Neutrophil (primary cell): Measurements from ENCODE around the gene DUSP7.

Experiments used
- H3K27ac ChIP-seq: fragments of 200-600 bp; sonication (generic); 2 replicates; pipeline ENCODE4 v1.5.1; 2016; ENCODE audit warnings: mild to moderate bottlenecking, moderate library complexity
- H3K27me3 ChIP-seq: fragments of 200-600 bp; sonication (generic); 2 replicates; pipeline ENCODE4 v1.6.0; 2016; ENCODE audit warnings: mild to moderate bottlenecking
- H3K36me3 ChIP-seq: fragments of 200-600 bp; sonication (generic); 2 replicates; pipeline ENCODE4 v1.5.1; 2017
- H3K4me1 ChIP-seq, 2 experiments: fragments of 200-600 bp in 1 of 2; sonication (generic) in 1 of 2; 1 replicate in 1 of 2; 2 replicates in 1 of 2; pipeline versions ENCODE4 v1.5.1 to v1.6.1; 2013 to 2016; ENCODE audit warnings: low read depth in 1 of 2, low read length in 1 of 2, mild to moderate bottlenecking in 1 of 2, moderate library complexity in 1 of 2; ENCODE audit not compliant: control insufficient read depth in 1 of 2, insufficient read depth in 1 of 2
- H3K4me3 ChIP-seq, 2 experiments: fragments of 200-600 bp in 1 of 2; sonication (generic) in 1 of 2; 1 replicate in 1 of 2; 2 replicates in 1 of 2; pipeline ENCODE4 v1.5.1; 2013 to 2016; ENCODE audit warnings: low read depth in 1 of 2, low read length in 1 of 2, mild to moderate bottlenecking in 1 of 2, moderate library complexity in 1 of 2
- H3K9me3 ChIP-seq: fragments of 200-600 bp; sonication (generic); 2 replicates; pipeline ENCODE4 v1.5.1; 2016
- TF ChIP-seq, protein P1 (sequence below): fragments of 200-600 bp; sonication (generic); IDR thresholded peaks from 2 replicates; pipeline ENCODE4 v1.5.1; 2016; ENCODE audit warnings: antibody characterized with exemption

Gene DUSP7

DNA sequence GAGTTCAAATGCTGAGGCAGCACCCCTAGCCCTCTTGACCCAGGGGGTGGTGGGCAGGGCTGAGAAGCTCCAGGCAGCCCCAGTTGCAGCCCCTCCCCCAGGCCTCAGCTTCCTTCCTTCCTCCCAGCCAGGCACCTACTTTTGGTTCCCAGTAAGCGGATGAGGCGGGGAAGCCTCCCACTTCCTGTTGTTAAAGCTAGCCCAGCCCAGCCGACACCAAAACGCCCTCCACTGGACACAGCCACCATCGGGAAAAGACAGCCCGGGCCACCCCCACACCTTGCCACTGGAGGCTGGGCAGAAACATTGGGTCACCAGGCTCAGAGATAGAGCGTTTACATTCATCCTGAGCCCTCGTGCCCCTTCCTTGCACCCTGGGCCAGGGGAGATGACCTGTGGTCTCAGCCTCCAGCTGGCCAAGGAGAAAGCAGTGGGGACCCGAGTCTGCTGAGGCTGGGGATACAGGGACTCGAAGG, 3.5 kb downstream of the DUSP7 start:
- TF ChIP-seq, protein P1, sequence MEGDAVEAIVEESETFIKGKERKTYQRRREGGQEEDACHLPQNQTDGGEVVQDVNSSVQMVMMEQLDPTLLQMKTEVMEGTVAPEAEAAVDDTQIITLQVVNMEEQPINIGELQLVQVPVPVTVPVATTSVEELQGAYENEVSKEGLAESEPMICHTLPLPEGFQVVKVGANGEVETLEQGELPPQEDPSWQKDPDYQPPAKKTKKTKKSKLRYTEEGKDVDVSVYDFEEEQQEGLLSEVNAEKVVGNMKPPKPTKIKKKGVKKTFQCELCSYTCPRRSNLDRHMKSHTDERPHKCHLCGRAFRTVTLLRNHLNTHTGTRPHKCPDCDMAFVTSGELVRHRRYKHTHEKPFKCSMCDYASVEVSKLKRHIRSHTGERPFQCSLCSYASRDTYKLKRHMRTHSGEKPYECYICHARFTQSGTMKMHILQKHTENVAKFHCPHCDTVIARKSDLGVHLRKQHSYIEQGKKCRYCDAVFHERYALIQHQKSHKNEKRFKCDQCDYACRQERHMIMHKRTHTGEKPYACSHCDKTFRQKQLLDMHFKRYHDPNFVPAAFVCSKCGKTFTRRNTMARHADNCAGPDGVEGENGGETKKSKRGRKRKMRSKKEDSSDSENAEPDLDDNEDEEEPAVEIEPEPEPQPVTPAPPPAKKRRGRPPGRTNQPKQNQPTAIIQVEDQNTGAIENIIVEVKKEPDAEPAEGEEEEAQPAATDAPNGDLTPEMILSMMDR = peak; percentile 44
- peak overlapping the region; percentile 90 for H3K27ac ChIP-seq
- H3K27me3 ChIP-seq = no peaks in the 10 kb centered on the region
- peak overlapping the region; percentile 46 to 50 for H3K4me3 ChIP-seq
- H3K4me1 ChIP-seq = peaks cover 55 to 56% of the 10 kb centered on the region in 2 experiments
- no peaks in the 10 kb centered on the region for H3K9me3 ChIP-seq
- H3K36me3 ChIP-seq = no peaks in the 10 kb centered on the region

DNA sequence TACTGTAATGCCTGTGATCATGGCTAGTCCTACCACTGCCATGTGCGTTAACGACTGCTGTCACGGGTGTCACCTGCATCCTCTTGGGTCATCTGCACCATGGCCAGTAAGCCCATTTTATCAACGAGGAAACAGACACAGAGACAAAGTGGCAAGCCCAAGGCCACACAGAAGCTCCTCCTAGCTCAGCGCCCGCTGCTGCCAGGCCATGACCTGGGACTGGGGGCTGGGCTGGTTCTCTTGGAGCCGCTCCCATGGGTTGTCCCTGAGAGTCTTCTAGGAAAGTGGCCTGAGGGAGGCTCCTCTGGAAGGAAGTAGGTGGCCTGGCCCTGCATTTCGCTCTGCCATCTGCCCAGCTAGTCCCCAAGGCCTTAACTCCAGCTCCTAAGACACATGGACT, 4.9 kb downstream of the DUSP7 start:
- Histone ChIP-seq H3K36me3 (no peaks in the 10 kb centered on the region), H3K27me3 (no peaks in the 10 kb centered on the region), H3K9me3 (no peaks in the 10 kb centered on the region), H3K4me1 (peaks cover 43 to 44% of the 10 kb centered on the region in 2 experiments), H3K4me3 (no peak overlapping the region), H3K27ac (peak overlapping the region; percentile 90)
- TF ChIP-seq, protein P1 = no peak

DNA sequence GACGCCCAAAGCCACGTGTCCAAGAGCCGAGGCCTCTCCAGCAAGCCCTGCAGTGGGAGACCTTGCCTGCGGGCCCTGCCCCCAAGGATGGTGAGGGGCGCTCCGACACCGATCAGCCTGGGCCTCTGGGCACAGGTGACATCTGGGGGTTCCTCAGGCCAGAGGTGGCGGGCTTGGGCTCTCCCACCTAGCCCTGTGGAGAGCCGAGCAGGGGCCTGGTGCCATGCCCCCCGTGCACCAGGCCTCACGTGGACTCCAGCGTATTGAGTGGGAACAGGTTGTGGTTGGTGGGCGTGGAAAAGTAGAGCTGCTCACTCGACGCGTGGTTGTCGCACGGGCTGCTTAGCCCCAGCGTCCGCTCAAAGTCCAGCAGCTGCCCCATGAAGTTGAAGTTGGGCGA, 5.8 kb downstream of the DUSP7 start:
- TF ChIP-seq, protein P1 = no peak
- H3K4me1 ChIP-seq = peaks cover 39 to 43% of the 10 kb centered on the region in 2 experiments
- H3K27me3 ChIP-seq = no peaks in the 10 kb centered on the region
- H3K9me3 ChIP-seq = no peaks in the 10 kb centered on the region
- no peaks in the 10 kb centered on the region for H3K36me3 ChIP-seq
- no peak overlapping the region for H3K4me3 ChIP-seq
- no peak overlapping the region for H3K27ac ChIP-seq

DNA sequence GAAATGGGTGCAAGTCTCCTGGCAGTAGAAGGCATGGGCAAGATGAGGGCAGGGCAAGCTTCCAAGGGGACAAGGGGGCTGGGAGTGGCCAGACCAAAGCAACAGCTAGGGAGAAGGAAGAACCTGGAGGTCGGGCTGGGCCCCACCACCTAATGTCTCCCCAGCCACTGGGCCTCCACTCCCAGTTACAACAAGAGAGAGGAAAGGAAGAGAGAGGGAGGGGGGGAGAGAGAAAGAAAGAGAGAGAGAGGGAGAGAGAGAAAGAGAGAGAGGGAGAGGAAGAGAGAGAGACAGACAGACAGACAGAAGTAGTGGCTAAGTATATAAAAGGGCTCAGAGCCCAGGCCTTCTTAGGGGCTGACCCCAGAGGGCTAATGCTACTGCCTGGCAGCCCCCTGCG, 6.9 kb downstream of the DUSP7 start:
- Histone ChIP-seq H3K36me3 (no peaks in the 10 kb centered on the region), H3K27ac (no peak overlapping the region), H3K4me3 (no peak overlapping the region), H3K9me3 (no peaks in the 10 kb centered on the region), H3K4me1 (peaks cover 29 to 33% of the 10 kb centered on the region in 2 experiments), H3K27me3 (no peaks in the 10 kb centered on the region)
- TF ChIP-seq, protein P1 = no peak

DNA sequence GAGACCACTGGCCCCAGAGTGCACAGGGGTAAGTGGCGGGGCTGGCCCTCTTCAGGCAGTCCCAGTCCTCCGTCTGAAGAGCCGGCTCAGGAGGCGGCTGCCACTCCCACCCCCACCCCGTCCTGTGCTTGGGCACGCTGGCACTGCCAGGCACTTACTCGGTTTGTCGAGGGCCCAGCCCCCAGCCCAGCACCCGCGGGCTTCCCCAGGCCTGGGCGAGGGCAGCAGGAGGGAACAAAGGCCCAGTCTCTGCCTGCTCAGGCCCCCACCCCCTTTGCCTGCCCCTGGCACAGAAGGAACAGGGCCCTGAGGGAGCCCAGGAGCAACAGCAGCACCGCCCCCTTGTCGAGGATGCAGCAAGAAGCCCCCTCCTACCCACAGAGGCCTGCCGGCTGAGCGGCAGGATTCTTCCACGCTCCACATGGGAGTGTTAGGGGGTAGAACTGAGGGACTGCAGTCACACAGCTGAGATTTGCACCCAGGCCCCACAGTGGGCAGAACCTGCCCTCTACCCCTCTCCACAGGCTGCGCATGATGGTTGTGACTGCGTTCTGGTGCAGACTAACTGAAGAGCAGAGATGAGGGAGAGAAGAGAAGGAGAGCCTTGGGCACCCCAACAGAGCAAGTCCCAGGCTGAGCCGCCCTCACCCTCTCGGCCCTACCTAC, 8.9 kb downstream of the DUSP7 start:
- Histone ChIP-seq H3K27me3 (no peaks in the 10 kb centered on the region), H3K9me3 (no peaks in the 10 kb centered on the region), H3K27ac (no peak overlapping the region), H3K36me3 (no peaks in the 10 kb centered on the region), H3K4me1 (peaks cover 8 to 12% of the 10 kb centered on the region in 2 experiments), H3K4me3 (no peak overlapping the region)
- TF ChIP-seq, protein P1 = no peak
